Stimulated activated CD4-positive, alpha-beta T cell treated with anti-CD3 and anti-CD28 coated beads, Interleukin-2, amount 100 ng/mL, for 48 hours (primary cell): ENCODE results near the gene STRAP.
"Not testable (repeated sequence)": the region's sequence is repeated elsewhere in the genome, so short reads cannot be mapped to it uniquely, and the experiment has no call there.

Experiments
- DNase-seq, 2 donors: peaks; one replicate each; pipeline ENCODE4 v3.0.0-alpha.2; 2020

Gene STRAP

GRCh38 chr12:15928870-15929571 lies 46.8 kb downstream of the STRAP start:
- no peak for DNase-seq

GRCh38 chr12:15931590-15932053 lies 49.4 kb downstream of the STRAP start:
- no peak for DNase-seq

- no peak for DNase-seq
Observed at GRCh38 chr12:15932327-15932726, 50.1 kb downstream of the STRAP start.

GRCh38 chr12:15932971-15933370 lies 50.8 kb downstream of the STRAP start:
- DNase-seq, result no peak

GRCh38 chr12:15933751-15934150 lies 51.6 kb downstream of the STRAP start:
- DNase-seq, result no peak

- DNase-seq, result no peak
Observed at GRCh38 chr12:15936751-15937150, 54.6 kb downstream of the STRAP start.

- no peak for DNase-seq
Observed at GRCh38 chr12:15937902-15938301, 55.7 kb downstream of the STRAP start.

- DNase-seq, result no peak
Observed at GRCh38 chr12:15939111-15939510, 56.9 kb downstream of the STRAP start.

GRCh38 chr12:15942475-15942874 lies 60.3 kb downstream of the STRAP start:
- no peak for DNase-seq

- DNase-seq, result not testable (repeated sequence)
Observed at GRCh38 chr12:15943519-15943918, 61.3 kb downstream of the STRAP start.

GRCh38 chr12:15948461-15948860 lies 66.3 kb downstream of the STRAP start:
- DNase-seq, result not testable (repeated sequence)
